GM19395 (cell line): Measurements from ENCODE around the gene BAG2.

Experiments used
- ATAC-seq: cut with Tn5 transposase; IDR thresholded peaks from one replicate; pipeline ENCODE4 v1.9.1; 2021; ENCODE audit warnings: mild to moderate bottlenecking, moderate library complexity; ENCODE audit not compliant: unreplicated experiment

Gene BAG2

GRCh38 chr6:57221191-57221935 is 49.2 kb downstream of the BAG2 start:
- peak; percentile 60 for ATAC-seq

- ATAC-seq, result peak; percentile 86
Observed at GRCh38 chr6:57221936-57222742, 50.0 kb downstream of the BAG2 start, which contains the start of gene RAB23. RAB23 (minus strand) TSS chr6:57222307; CDS start chr6:57210380, 11,927 bp downstream.

GRCh38 chr6:57222743-57223077 is 50.6 kb downstream of the BAG2 start:
- no peak for ATAC-seq

- ATAC-seq, result no peak
Observed at GRCh38 chr6:57224769-57225515, 52.8 kb downstream of the BAG2 start.

- no peak for ATAC-seq
Observed at GRCh38 chr6:57226221-57226620, 54.1 kb downstream of the BAG2 start.
